ENCODE measurements around the gene ZNF276.

DNA sequence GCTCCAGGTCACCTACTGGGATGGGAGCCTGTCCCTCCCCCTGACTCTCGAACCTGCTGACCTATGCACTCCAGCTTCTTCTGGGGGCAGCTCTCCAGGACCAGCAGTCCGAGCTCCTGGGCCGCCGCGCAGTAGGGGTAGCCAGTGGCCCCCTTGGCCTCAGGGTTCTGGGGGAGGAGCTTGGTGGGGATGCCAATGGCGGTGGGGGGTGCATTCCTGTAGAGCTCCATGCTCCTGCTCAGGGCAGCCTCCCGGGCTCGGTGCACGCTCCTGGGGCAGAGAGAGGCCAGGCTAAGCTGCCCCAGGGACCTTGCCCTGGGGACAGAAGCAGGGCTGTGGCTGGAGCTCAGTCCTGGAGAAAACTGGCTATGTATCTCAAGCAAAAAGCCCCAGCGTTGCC lies 12.2 kb upstream of the ZNF276 start:
- no peak for TF ChIP-seq FOXM1 (IDR thresholded peaks at IDR 0.05; ENCODE audit: borderline replicate concordance)
- TF ChIP-seq ARNT (IDR thresholded peaks at IDR 0.05): no peak

All from HEK293T (cell line).